ENCODE measurements around the gene FAM3D.

GRCh38 chr3:58635371-58636285 is 30.9 kb downstream of the FAM3D start:
- TF ChIP-seq CTCF (IDR thresholded peaks at IDR 0.05) (no peak), POLR2A (IDR thresholded peaks at IDR 0.05; ENCODE audit: low read depth) (no peak), EP300 (IDR thresholded peaks at IDR 0.05) (no peak)
